Measurements from ENCODE around the gene H6PD.

Gene H6PD, protein sequence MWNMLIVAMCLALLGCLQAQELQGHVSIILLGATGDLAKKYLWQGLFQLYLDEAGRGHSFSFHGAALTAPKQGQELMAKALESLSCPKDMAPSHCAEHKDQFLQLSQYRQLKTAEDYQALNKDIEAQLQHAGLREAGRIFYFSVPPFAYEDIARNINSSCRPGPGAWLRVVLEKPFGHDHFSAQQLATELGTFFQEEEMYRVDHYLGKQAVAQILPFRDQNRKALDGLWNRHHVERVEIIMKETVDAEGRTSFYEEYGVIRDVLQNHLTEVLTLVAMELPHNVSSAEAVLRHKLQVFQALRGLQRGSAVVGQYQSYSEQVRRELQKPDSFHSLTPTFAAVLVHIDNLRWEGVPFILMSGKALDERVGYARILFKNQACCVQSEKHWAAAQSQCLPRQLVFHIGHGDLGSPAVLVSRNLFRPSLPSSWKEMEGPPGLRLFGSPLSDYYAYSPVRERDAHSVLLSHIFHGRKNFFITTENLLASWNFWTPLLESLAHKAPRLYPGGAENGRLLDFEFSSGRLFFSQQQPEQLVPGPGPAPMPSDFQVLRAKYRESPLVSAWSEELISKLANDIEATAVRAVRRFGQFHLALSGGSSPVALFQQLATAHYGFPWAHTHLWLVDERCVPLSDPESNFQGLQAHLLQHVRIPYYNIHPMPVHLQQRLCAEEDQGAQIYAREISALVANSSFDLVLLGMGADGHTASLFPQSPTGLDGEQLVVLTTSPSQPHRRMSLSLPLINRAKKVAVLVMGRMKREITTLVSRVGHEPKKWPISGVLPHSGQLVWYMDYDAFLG

DNA sequence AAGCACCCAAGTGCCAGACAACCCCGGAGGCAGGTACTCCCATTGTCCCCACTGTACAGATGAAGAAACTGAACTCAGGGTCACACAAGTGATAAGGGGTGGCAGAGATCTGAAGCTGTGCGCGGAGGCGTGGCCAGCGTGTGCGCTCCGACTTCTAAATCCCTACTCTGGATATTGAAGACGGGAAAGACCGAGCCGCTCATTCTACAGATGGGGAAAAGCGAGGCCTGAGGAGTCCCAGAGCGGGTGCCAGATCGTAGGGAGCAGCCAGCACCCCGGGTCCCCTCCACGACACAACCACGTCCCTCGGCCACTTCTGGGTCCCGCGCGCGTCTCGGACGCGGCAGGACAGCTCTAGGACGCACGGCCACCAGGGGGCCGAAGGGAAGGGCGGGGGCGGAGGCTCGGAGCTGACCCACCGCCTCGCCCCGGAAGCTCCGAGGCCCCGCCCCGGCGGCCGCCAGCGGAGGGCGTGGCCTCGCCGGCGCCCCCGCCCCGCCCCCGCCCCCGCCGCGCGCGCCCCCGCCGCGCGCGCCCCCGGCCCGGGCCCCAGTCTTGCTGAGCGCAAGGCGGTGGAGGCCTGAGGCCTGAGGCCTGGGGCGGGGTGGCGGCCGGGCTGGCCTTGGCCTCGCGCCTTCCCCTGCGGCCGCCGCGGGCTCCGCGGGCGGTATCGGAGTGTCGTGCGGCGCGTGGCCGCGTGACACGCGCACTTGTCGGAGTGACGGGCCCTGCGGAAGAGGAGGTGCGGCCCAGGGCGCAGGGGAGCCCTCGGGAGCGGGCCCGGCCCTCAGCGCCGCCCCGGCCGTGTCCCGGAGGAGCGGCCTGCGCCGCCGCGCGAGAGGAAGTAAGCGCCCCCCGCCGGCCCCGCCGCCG lies at the start of gene H6PD:
Gene H6PD, plus strand, starts transcription at position 552 of the 873 bp plus-strand sequence. CDS start 10,161 bp downstream, outside the sequence.
- peak; percentile 51 for DNase-seq (ENCODE audit: low read depth in 1 of 2, low spot score in 1 of 2)

DNA sequence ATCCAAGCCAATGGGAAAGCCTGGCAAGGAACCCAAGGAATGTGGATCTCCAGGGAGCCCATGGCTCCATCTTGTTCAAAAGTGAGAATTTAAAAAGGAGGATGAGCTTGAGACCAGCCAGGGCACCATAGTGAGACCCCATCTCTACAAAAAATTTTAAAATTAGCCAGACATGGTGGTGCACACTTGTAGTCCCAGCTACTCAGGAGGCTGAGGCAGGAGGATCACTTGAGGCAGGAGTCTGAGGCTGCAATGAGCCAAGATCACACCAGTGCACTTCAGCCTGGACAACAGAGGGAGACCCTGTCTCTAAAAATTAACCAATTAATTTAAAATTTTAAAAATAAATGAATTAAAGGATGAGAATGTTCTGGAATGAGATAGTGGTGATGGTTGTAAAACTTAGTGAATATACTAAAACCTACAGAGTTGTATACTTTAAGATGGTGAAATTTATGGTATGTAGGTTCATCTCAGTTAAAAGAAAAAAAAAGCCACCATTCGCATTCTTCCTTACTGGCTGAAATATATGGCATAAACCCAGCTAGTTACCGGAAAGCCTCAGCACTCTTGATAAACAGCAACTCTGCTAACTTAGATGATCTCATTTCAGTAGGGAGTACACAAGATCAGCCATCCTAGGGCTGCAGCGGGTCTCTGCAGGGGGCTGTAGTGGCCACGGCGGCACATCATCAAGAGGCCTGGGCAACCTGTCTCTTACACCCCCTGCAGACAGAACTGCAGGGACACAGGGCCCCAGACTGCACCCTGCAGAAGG lies 48.3 kb upstream of the H6PD start:
- DNase-seq (ENCODE audit: low read depth in 1 of 2, low spot score in 1 of 2): no peak

DNA sequence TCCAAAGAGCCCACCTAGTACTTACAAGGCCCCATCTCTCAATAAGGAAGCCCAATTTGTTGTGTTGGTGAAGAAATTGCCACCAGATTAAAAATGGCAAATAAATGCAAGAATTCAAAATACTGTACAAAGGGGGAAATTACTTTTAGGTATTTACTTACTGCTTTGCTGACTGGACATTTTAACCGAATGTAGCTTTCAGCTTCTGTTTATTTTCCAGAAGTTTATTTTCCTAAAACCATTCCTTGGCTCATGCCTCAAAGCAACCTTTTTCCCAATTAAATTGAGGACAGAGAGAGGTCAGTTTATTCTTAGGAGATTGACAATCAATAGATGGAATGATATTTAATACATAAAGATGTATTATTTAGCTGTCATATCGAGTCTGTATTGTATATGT lies 47.6 kb upstream of the H6PD start:
- DNase-seq (ENCODE audit: low read depth in 1 of 2, low spot score in 1 of 2): no peak

DNA sequence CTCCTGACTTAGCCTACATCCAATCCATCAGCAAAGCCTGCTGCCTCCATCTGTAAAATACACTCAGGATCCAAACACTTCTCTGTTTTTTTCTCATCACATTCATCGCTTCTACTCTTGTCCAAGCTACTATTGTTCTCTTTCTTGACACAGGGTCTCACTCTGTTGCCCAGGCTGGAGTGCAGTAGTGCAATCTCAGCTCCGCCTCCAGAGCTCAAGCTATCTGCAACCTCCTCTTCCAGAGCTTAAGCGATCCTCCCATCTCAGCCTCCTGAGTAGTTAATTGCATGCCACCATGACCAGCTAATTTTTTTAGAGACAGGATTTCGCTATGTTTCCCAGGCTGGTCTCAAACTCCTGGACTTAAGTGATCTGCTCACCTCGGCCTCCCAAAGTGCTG lies 44.3 kb upstream of the H6PD start:
- no peak for DNase-seq (ENCODE audit: low read depth in 1 of 2, low spot score in 1 of 2)

DNA sequence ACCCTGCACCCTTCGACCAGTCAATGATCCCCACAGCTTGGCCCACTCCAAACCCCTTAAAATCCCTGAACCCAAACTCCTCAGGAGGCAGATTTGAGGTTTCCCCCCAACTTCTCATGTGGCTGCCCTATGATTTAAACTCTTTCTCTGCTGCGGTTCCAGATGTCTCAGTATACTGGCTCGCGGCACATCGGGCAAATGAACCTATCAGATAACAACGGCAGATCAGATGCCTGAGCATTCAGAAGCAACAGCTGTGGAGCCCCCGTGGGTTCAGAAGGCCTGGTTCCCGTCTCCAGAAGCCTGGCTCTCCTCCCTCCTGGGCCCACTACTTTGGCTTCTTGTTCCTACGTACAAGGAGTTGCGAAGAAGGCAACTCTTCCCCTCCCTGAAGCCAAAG lies 43.3 kb upstream of the H6PD start:
- no peak for DNase-seq (ENCODE audit: low read depth in 1 of 2, low spot score in 1 of 2)

DNA sequence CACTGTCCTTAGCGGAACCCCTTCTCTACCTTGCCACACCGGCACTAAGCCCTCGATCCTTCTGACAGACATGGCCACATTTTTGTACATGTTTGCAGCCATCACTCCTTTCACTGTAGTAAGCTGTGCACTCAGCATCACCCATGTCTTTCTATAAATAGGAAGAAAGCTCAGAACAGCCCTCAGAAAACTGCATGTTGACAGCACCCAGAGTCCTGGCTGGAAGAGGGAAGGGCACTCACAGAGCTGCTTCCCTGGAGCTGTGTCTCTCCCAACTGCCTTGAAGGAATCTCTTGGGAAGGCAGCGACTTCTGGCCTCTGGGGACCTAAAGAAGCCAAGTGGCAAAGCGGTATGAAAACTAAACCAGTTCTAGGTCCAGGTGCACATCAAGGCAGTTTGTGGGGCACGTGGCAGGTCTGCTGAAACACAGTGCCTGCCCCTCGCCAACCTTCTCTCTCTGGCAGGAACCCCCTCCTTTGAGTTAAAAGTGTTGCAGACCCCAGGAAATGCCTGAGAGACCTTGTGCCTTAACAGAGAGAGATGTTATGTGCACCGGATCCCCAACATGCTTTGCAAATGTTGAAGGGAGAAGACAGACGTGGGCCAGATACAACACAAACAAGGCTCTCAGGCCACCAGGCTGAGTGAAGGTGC lies 41.9 kb upstream of the H6PD start:
- DNase-seq (ENCODE audit: low read depth in 1 of 2, low spot score in 1 of 2): no peak

DNA sequence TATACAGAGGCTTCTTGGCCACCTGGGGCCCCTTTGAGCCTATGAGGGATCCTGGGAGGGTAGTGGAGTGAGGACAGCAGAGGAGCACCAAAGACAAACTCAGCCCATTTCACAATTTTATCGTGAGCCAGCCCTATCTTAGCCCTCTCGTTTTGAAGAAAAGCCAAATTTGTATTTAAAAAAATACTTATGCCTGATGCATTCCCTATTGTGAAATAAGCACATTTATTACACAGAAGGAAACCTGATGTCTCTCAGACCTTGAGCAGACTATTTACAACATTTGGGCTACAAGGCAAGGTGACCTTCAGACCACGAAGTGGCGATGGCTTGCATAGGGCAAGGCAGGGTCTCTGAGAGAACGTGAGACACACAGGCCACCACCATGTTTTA lies 41.3 kb upstream of the H6PD start:
- DNase-seq (ENCODE audit: low read depth in 1 of 2, low spot score in 1 of 2): no peak

DNA sequence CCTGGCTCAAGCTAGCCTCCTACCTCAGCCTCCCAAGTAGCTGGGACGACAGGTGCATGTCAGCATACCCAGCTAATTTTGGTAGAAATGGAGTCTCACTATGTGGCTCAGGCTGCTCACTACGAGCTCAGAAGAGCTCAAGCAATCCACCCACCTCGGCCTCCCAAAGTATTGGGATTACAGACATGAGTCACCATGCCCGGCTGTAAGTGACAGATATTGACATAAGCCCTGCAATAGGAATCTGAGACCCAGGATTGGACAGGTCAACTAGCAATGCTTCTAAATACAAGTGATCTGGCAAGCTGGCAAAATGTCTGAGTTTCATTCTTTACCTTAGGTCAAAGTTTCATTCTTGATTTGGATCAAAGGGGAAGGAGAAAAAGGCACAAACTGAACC lies 40.5 kb upstream of the H6PD start:
- DNase-seq (ENCODE audit: low read depth in 1 of 2, low spot score in 1 of 2): no peak

DNA sequence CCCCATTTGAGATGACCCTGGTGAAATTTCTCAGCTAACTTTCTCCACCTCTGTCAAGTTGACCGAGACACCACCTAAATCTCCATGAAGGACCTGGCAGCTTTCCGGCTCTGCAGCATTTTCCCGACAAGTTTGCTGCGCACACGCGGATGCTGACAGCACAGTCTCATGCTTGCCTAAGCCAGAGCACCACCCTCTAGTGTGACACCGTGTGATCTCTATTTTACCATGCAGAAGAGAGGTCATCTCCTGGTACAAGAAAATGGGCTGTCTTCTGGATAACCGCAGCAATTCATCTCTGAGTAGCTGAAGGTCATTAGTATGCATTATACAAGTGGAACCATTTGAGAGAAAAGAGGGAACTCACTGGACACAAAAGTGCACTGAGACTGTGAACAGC lies 38.9 kb upstream of the H6PD start:
- no peak for DNase-seq (ENCODE audit: low read depth in 1 of 2, low spot score in 1 of 2)

DNA sequence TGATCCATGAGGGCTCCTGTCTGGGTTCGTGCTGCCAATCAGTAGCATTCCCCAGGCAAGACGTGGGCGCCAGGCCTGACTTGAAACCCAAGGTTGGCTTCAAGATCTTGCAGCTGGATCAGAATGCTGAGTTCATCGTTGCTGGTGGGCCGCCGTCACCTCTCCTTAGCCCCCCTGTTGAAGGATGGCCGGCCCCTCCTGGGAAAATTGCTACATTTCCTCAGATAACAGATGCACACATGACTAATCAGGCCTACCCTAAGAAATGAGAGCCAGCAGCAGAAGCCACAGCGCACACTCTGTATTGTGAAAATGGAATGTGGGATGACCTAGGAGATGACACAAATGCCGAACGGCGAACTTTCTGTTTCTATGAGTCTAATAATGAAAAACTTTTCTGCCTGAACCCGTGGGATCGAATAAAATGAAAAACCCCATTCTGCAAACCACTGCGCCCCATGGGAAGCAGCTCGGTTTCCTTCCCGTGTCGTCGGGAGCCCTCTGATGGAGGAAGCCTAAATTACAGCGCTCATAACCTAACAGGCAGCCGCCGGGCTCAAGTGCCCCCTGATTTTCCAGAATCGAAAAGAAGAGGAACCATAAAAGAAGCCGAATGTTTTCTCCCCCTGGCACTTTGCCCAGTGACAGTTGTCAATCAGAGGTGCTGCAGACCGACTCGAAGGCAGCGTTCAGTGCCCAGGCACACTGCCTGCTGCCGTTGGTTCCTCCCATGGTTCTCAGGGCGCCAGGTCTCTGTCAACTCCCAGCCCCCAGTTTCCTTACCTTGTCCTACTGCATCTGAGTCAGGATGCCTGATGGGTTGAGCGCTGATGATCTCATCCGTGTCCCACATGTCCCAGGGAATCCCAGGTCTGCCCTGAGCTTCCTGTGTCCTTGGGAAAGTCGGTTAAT lies 38.2 kb upstream of the H6PD start:
- peak; percentile 17 to 28 for DNase-seq (ENCODE audit: low read depth in 1 of 2, low spot score in 1 of 2)

DNA sequence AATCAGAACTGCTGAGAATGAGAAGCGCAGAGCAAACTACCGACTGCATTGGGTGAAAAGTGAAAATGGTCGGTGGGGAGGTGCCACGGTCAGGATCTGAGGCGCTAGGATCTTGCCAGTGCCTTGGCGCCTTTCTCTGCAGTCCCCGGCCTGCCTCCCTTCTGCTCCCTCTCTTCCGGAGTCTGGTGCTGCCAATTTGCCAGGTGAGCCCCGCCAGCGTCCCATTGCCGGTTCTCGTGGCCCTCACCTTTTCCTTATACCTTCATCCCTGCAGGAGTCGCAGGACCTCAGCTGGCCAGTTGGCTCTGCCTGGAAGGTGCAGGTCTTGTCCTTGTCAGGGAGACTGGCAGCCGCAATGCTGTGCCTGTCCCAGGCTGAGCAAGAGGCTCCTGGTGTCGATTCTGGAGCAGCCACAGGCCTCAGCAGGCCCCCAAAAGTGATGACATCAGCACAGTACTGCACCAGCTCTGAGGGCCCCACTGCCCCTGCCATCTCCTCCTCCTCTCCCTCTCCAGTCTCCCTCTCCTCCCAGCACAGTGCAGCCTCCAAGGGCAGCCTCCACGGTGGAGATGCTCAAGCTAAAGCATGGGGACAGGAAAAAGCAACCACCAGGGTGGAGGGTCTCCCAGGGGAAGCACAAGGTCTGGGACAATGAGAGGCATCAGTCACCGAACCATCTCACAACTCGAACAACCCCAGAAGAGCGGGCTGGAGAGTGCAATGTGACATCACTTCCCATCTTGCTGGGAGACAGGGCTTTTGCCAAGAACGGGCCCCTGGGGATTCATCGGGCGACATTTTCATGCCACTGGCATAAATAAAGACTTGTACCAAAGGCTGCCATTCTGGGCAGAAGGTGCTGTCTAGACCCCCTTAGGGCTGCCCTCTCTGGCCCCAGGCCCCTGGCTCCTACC lies 37.1 kb upstream of the H6PD start:
- DNase-seq (ENCODE audit: low read depth in 1 of 2, low spot score in 1 of 2): no peak

DNA sequence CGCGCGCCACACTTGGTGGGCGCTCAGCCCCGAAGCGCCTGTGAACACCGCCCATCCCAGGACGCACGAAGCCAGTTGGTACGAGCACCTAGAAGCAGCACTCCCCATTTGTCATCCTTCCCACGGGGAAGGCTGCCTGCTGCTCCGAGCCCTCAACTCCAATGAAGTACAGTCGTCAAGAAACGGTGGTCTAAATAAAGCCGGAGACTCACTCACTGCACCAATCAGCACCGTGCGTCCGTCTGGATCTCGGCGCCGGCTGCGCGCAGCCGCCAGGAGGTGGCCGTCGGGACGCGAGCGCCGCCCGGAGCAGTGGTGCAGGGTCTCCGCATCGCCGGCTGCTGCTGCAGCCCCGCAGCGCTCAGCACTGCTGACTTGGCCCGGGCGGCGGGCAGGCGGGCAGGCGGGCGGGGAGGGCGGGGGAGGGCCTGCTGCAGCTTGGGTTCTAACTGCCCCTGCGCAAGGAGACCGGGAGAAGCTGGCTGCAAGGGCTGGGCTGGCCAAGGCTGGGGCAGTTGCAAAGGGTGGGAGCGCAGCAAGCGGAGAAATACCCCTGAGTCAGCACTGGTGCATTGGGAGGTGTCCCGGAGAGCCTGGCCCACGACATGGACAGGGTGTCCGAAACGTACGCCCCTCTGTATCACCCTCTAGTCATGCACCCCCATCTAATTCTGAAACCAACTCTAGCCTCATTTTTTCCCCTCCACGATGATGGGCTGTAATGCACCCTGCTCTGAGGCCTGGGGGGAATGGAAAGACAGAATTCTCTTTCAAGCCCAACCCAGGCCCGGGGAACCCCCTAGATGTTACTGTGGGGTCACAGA lies 35.8 kb upstream of the H6PD start:
- DNase-seq (ENCODE audit: low read depth in 1 of 2, low spot score in 1 of 2): no peak

DNA sequence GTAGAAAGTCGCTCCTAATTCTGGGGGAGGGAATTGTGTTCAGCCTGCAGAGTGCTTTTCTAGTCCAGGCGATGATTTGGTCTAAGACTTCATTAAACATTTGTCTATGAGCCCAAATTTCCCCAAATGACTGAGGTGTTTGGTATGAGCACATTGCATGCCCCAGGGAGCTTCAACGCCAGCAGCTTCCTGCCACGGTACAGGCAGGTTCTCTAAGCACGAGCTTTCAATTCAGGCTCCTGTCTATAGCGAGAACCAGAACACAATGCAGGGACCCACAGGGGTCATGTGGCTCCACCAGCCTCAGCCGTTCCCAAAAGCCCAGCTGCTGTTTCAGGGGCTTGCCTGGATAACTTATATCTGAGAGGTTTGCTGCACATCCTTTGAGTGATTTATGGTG lies 34.1 kb upstream of the H6PD start:
- no peak for DNase-seq (ENCODE audit: low read depth in 1 of 2, low spot score in 1 of 2)

DNA sequence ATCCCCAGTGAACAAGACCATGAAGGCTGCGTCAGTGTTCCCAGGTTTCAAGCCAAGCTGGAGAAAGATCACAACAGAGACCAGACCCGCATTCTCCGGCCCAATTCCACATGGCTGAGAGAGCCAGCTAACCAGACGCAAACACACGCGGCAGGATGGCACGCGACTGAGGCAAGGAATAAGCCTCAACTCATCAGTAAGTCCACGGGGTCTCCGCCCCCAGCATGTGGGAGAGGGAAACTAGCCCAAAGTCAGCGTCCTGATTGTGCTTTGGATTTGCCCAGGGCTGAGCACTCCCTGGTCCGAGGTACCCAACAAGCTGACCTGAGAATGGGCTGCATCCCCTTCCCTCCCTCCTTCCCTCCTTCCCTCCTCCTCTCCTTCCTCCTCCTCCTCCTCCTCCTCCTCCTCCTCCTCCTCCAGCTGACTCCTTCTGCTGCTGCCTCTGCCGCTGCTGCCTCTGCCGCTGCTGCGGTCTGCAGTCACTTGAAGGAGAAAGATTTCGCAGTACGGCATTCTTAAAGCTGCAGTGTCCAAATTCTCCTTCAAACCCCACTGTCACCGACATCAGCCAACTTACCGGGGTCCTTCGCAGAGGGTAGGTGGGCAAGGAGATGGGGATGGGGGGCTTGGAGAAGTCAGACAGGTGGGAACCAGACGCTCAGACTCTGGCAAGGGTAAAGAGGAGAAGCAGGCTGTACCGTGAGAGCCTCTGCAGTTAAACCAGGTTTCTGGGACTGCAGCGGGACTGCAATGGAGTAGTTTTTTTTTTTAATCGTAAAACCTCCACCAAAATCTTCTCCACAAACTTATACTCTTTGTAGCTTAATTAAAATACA lies 33.0 kb upstream of the H6PD start:
- DNase-seq (ENCODE audit: low read depth in 1 of 2, low spot score in 1 of 2): no peak

DNA sequence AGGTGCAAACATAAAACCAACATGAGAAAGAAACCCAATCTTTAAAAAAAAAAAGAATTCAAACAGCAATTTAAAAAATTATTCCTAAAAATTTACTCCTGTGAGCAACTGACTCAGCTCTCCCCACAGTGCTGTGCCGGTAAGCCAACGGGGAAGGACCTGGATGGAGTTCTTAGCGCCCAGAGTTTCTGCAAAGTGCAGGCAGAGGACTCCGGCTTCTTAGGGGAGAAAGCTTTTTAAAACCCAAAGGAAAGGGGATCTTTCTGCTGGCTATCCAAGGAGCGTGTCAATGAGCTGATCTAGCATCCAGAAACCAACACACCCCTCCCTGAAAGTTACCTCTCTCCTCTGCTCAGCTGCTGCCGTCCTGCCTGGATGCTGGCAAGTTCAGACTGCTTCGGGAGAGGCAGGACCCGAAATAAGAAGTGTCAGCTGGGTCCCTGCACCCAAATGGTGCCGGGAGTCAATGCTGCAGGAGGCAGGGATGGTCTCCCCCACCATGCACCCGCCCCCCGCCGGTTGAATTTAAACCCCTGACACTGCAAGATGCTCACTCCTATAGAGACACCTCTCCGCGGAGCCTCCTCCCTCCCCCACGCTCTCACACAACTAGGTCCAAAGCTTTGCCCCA lies 32.2 kb upstream of the H6PD start:
- DNase-seq (ENCODE audit: low read depth in 1 of 2, low spot score in 1 of 2): no peak

DNA sequence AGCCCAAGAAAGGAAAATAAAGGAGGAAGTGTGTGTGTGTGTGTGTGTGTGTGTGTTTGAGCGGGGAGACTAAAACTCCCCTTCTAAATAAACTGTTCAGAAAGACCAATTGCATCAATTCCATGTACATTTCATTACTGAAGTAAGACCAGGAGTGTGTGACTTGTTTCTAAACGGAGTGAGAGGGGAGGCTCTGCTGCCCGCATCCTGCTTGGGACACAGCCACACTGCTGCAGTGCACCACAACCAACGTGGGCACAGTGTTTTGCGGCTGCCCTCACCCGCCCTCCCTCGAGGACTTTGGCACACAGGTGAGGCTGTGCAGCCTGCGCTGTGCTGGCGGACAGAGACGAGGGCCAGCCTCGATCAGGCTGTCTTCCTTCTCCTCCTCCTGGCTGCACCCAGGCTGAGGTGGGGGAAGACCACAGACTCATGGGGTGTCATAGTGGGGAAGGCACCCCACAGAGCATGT lies 31.0 kb upstream of the H6PD start:
- DNase-seq (ENCODE audit: low read depth in 1 of 2, low spot score in 1 of 2): no peak

Data from stimulated activated CD4-positive, alpha-beta T cell treated with anti-CD3 and anti-CD28 coated beads, Interleukin-15, amount 100 ng/mL, for 1 hour (primary cell).